ENCODE measurements around the gene YWHAE. TPM values are rescaled to one million over a fixed set of nuclear protein-coding genes. Genes with fewer than 3 reads are reported as not detected.
A peak's percentile ranks its signal among the peaks of the same experiment; 100 is the strongest.
"Not testable (repeated sequence)": the region's sequence is repeated elsewhere in the genome, so short reads cannot be mapped to it uniquely, and the experiment has no call there.

Gene YWHAE
- total and polyA plus RNA-seq, 2 experiments from 2014 or later = 287 to 599 TPM

GRCh38 chr17:1365445-1366039, 34.5 kb downstream of the YWHAE start:
- Histone ChIP-seq H3K4me3 (peak overlapping the region; percentile 17; the same call in 1 of the 2 replicates), H3K36me3 (ENCODE audit: low read depth) (peaks cover 16% of the 10 kb centered on the region; the same call in 1 of the 2 replicates), H3K9ac (peak overlapping the region; percentile 54), H3F3A (ENCODE audit: insufficient read depth) (peaks cover 66% of the 10 kb centered on the region), H3K9me3 (ENCODE audit: low read depth) (no peaks in the 10 kb centered on the region), H3K4me2 (ENCODE audit: unreplicated experiment) (peak overlapping the region; percentile 45), H3K79me2 (ENCODE audit: insufficient read depth) (peaks cover 100% of the 10 kb centered on the region), H3K27ac (peak overlapping the region; percentile 77), H3K4me1 (ENCODE audit: insufficient read depth) (peaks cover 69% of the 10 kb centered on the region), H2AFZ (no peak overlapping the region), H4K20me1 (ENCODE audit: insufficient read depth) (peaks cover 57% of the 10 kb centered on the region), H3K9me2 (ENCODE audit: insufficient read depth) (no peaks in the 10 kb centered on the region), H3K27me3 (replicated peaks; ENCODE audit: insufficient read depth) (no peaks in the 10 kb centered on the region)
- TF ChIP-seq EZH2 (IDR thresholded peaks at IDR 0.05; ENCODE audit: insufficient read depth, poor library complexity, severe bottlenecking) = no peak
- no peak for TF ChIP-seq EZH2phosphoT487 (IDR thresholded peaks at IDR 0.05; ENCODE audit: insufficient read depth, low read depth)
- WGBS, 2 experiments (ENCODE audit: low coverage in 1 of 2, low lambda C conversion rate in 2 of 2, missing lambda C conversion rate in 2 of 2) = 12 to 14% methylated on average over 11 of the region's 11 CpGs
- in situ Hi-C loops (cut with MboI) = no loop called here
- DNase-seq = peak; percentile 89

- Histone ChIP-seq H3K9me2 (ENCODE audit: insufficient read depth) (no peaks in the 10 kb centered on the region), H3K36me3 (ENCODE audit: low read depth) (peaks cover 25% of the 10 kb centered on the region; the same call in 1 of the 2 replicates), H3K79me2 (ENCODE audit: insufficient read depth) (peaks cover 99% of the 10 kb centered on the region), H3K9ac (no peak overlapping the region), H3K9me3 (ENCODE audit: low read depth) (no peaks in the 10 kb centered on the region), H4K20me1 (ENCODE audit: insufficient read depth) (peaks cover 36% of the 10 kb centered on the region), H3K4me3 (no peak overlapping the region), H2AFZ (no peak overlapping the region), H3K4me2 (ENCODE audit: unreplicated experiment) (no peak overlapping the region), H3K27ac (peak overlapping the region; percentile 91), H3K4me1 (ENCODE audit: insufficient read depth) (peaks cover 64% of the 10 kb centered on the region), H3F3A (ENCODE audit: insufficient read depth) (peaks cover 70% of the 10 kb centered on the region), H3K27me3 (replicated peaks; ENCODE audit: insufficient read depth) (no peaks in the 10 kb centered on the region)
- peak; percentile 68 for DNase-seq
- in situ Hi-C loops (cut with MboI) = no loop called here
- 9 to 16% methylated on average over 3 of the region's 3 CpGs for WGBS, 2 experiments (ENCODE audit: low coverage in 1 of 2, low lambda C conversion rate in 2 of 2, missing lambda C conversion rate in 2 of 2)
- TF ChIP-seq EZH2phosphoT487 (IDR thresholded peaks at IDR 0.05; ENCODE audit: insufficient read depth, low read depth) = no peak
- TF ChIP-seq EZH2 (IDR thresholded peaks at IDR 0.05; ENCODE audit: insufficient read depth, poor library complexity, severe bottlenecking) = no peak
These were observed 37.1 kb downstream of the YWHAE start for GRCh38 chr17:1362964-1363363.

- in situ Hi-C loops (cut with MboI) = no loop called here
- DNase-seq = peak; percentile 58
- peaks cover 29% of the 10 kb centered on the region for H4K20me1 ChIP-seq (ENCODE audit: insufficient read depth)
These were observed 37.8 kb downstream of the YWHAE start for GRCh38 chr17:1362065-1362848.

GRCh38 chr17:1360975-1361374, 39.0 kb downstream of the YWHAE start:
- Histone ChIP-seq H3K4me3 (no peak overlapping the region), H3K36me3 (ENCODE audit: low read depth) (peaks cover 25% of the 10 kb centered on the region; the same call in 1 of the 2 replicates), H3K9me2 (ENCODE audit: insufficient read depth) (no peaks in the 10 kb centered on the region), H3K4me2 (ENCODE audit: unreplicated experiment) (peak overlapping the region; percentile 74), H3K27ac (peak overlapping the region; percentile 91), H3K9me3 (ENCODE audit: low read depth) (no peaks in the 10 kb centered on the region), H3K4me1 (ENCODE audit: insufficient read depth) (peaks cover 44% of the 10 kb centered on the region), H4K20me1 (ENCODE audit: insufficient read depth) (peaks cover 18% of the 10 kb centered on the region), H3K9ac (peak overlapping the region; percentile 67), H3K79me2 (ENCODE audit: insufficient read depth) (peaks cover 99% of the 10 kb centered on the region), H3K27me3 (replicated peaks; ENCODE audit: insufficient read depth) (no peaks in the 10 kb centered on the region), H2AFZ (no peak overlapping the region), H3F3A (ENCODE audit: insufficient read depth) (peaks cover 51% of the 10 kb centered on the region)
- TF ChIP-seq EZH2 (IDR thresholded peaks at IDR 0.05; ENCODE audit: insufficient read depth, poor library complexity, severe bottlenecking) = no peak
- no peak for TF ChIP-seq EZH2phosphoT487 (IDR thresholded peaks at IDR 0.05; ENCODE audit: insufficient read depth, low read depth)
- in situ Hi-C loops (cut with MboI) = no loop called here
- WGBS, 2 experiments (ENCODE audit: low coverage in 1 of 2, low lambda C conversion rate in 2 of 2, missing lambda C conversion rate in 2 of 2) = 78 to 79% methylated on average over 12 of the region's 12 CpGs
- DNase-seq = no peak

More at GRCh38 chr17:1362065-1362848, 37.8 kb downstream of the YWHAE start:
- H3F3A ChIP-seq (ENCODE audit: insufficient read depth) = peaks cover 62% of the 10 kb centered on the region
- no peaks in the 10 kb centered on the region for H3K27me3 ChIP-seq (replicated peaks; ENCODE audit: insufficient read depth)
- TF ChIP-seq EZH2 (IDR thresholded peaks at IDR 0.05; ENCODE audit: insufficient read depth, poor library complexity, severe bottlenecking) = no peak
- no peak for TF ChIP-seq EZH2phosphoT487 (IDR thresholded peaks at IDR 0.05; ENCODE audit: insufficient read depth, low read depth)
- peak overlapping the region; percentile 10; the same call in 1 of the 2 replicates for H3K9ac ChIP-seq
- peak overlapping the region; percentile 74 for H3K4me2 ChIP-seq (ENCODE audit: unreplicated experiment)
- H3K36me3 ChIP-seq (ENCODE audit: low read depth) = peaks cover 25% of the 10 kb centered on the region; the same call in 1 of the 2 replicates
- WGBS, 2 experiments (ENCODE audit: low coverage in 1 of 2, low lambda C conversion rate in 2 of 2, missing lambda C conversion rate in 2 of 2) = 44 to 46% methylated on average over 10 of the region's 10 CpGs
- H3K9me2 ChIP-seq (ENCODE audit: insufficient read depth) = no peaks in the 10 kb centered on the region
- H3K4me1 ChIP-seq (ENCODE audit: insufficient read depth) = peaks cover 57% of the 10 kb centered on the region
- H3K9me3 ChIP-seq (ENCODE audit: low read depth) = no peaks in the 10 kb centered on the region
- no peak overlapping the region for H2AFZ ChIP-seq
- no peak overlapping the region for H3K4me3 ChIP-seq
- peaks cover 99% of the 10 kb centered on the region for H3K79me2 ChIP-seq (ENCODE audit: insufficient read depth)
- peak overlapping the region; percentile 91 for H3K27ac ChIP-seq

- WGBS, 2 experiments (ENCODE audit: low coverage in 1 of 2, low lambda C conversion rate in 2 of 2, missing lambda C conversion rate in 2 of 2) = 3% methylated on average over 5 of the region's 5 CpGs
- in situ Hi-C loops (cut with MboI) = not testable (repeated sequence)
- peak overlapping the region; percentile 74 for H3K4me2 ChIP-seq (ENCODE audit: unreplicated experiment)
These were observed 39.7 kb downstream of the YWHAE start for GRCh38 chr17:1360315-1360714.

More at GRCh38 chr17:1360315-1360714, 39.7 kb downstream of the YWHAE start:
- peak; percentile 67 for DNase-seq
- Histone ChIP-seq H3K79me2 (ENCODE audit: insufficient read depth) (peaks cover 99% of the 10 kb centered on the region), H3K4me3 (peak overlapping the region; percentile 42), H3F3A (ENCODE audit: insufficient read depth) (peaks cover 50% of the 10 kb centered on the region), H3K27ac (peak overlapping the region; percentile 91), H4K20me1 (ENCODE audit: insufficient read depth) (peaks cover 18% of the 10 kb centered on the region), H3K9ac (peak overlapping the region; percentile 67), H3K4me1 (ENCODE audit: insufficient read depth) (peaks cover 39% of the 10 kb centered on the region), H3K36me3 (ENCODE audit: low read depth) (peaks cover 29% of the 10 kb centered on the region)
- not testable (repeated sequence) for H3K27me3 ChIP-seq (replicated peaks; ENCODE audit: insufficient read depth); H2AFZ ChIP-seq; H3K9me2 ChIP-seq (ENCODE audit: insufficient read depth); H3K9me3 ChIP-seq (ENCODE audit: low read depth)

Data from GM23248 (cell line).